ENCODE data around the gene CDC42SE1.
"Not testable (repeated sequence)": the region's sequence is repeated elsewhere in the genome, so short reads cannot be mapped to it uniquely, and the experiment has no call there.

CDC42SE1 gene

GRCh38 chr1:151104630-151105029 is 45.2 kb upstream of the CDC42SE1 start:
- Histone ChIP-seq H3K9me3 (ENCODE audit: control insufficient read depth, insufficient read depth, low read length) (no peaks in the 10 kb centered on the region), H3F3A (ENCODE audit: control insufficient read depth, insufficient read depth) (no peaks in the 10 kb centered on the region), H3K27me3 (ENCODE audit: control insufficient read depth, low read length) (no peaks in the 10 kb centered on the region), H3K4me3 (ENCODE audit: low read length) (no peak overlapping the region), H3K79me2 (ENCODE audit: control insufficient read depth, low read length) (no peaks in the 10 kb centered on the region), H3K36me3 (ENCODE audit: control insufficient read depth, low read length) (no peaks in the 10 kb centered on the region), H3K4me1 (ENCODE audit: control insufficient read depth, low read length) (no peaks in the 10 kb centered on the region), H3K4me2 (ENCODE audit: low read length) (no peak overlapping the region), H3K9me2 (replicated peaks; ENCODE audit: control insufficient read depth, low read length) (no peaks in the 10 kb centered on the region), H3K27ac (ENCODE audit: low read depth, low read length) (no peak overlapping the region), H4K20me1 (ENCODE audit: control insufficient read depth, insufficient read depth, low read depth, low read length) (no peaks in the 10 kb centered on the region)
- TF ChIP-seq EZH2phosphoT487 (IDR thresholded peaks at IDR 0.05; ENCODE audit: borderline replicate concordance, low read length) (no peak), CTCF (IDR thresholded peaks at IDR 0.05; ENCODE audit: low read depth, low read length, poor library complexity, severe bottlenecking) (no peak)

GRCh38 chr1:151098126-151098525 is 38.7 kb upstream of the CDC42SE1 start:
- Histone ChIP-seq H3F3A (ENCODE audit: control insufficient read depth, insufficient read depth) (no peaks in the 10 kb centered on the region), H4K20me1 (ENCODE audit: control insufficient read depth, insufficient read depth, low read depth, low read length) (no peaks in the 10 kb centered on the region), H3K27ac (ENCODE audit: low read depth, low read length) (no peak overlapping the region), H3K36me3 (ENCODE audit: control insufficient read depth, low read length) (no peaks in the 10 kb centered on the region), H3K27me3 (ENCODE audit: control insufficient read depth, low read length) (no peaks in the 10 kb centered on the region), H3K9me2 (replicated peaks; ENCODE audit: control insufficient read depth, low read length) (no peaks in the 10 kb centered on the region), H3K4me1 (ENCODE audit: control insufficient read depth, low read length) (no peaks in the 10 kb centered on the region), H3K9me3 (ENCODE audit: control insufficient read depth, insufficient read depth, low read length) (no peaks in the 10 kb centered on the region), H3K4me3 (ENCODE audit: low read length) (no peak overlapping the region), H3K79me2 (ENCODE audit: control insufficient read depth, low read length) (no peaks in the 10 kb centered on the region), H3K4me2 (ENCODE audit: low read length) (no peak overlapping the region)
- TF ChIP-seq CTCF (IDR thresholded peaks at IDR 0.05; ENCODE audit: low read depth, low read length, poor library complexity, severe bottlenecking) (no peak), EZH2phosphoT487 (IDR thresholded peaks at IDR 0.05; ENCODE audit: borderline replicate concordance, low read length) (no peak)

- not testable (repeated sequence) for H3K4me3 ChIP-seq (ENCODE audit: low read length)
These were observed 38.0 kb upstream of the CDC42SE1 start for GRCh38 chr1:151097426-151097825.

GRCh38 chr1:151085953-151086559 is 26.6 kb upstream of the CDC42SE1 start:
- peaks cover 8% of the 10 kb centered on the region for H3K4me1 ChIP-seq (ENCODE audit: control insufficient read depth, low read length)
- H3K9me2 ChIP-seq (replicated peaks; ENCODE audit: control insufficient read depth, low read length), result no peaks in the 10 kb centered on the region
- H3K4me3 ChIP-seq (ENCODE audit: low read length), result no peak overlapping the region
- no peaks in the 10 kb centered on the region for H3K79me2 ChIP-seq (ENCODE audit: control insufficient read depth, low read length)
- H3K4me2 ChIP-seq (ENCODE audit: low read length), result no peak overlapping the region
- H4K20me1 ChIP-seq (ENCODE audit: control insufficient read depth, insufficient read depth, low read depth, low read length), result no peaks in the 10 kb centered on the region
- no peaks in the 10 kb centered on the region for H3K9me3 ChIP-seq (ENCODE audit: control insufficient read depth, insufficient read depth, low read length)
- no peaks in the 10 kb centered on the region for H3F3A ChIP-seq (ENCODE audit: control insufficient read depth, insufficient read depth)
- TF ChIP-seq CTCF (IDR thresholded peaks at IDR 0.05; ENCODE audit: low read depth, low read length, poor library complexity, severe bottlenecking) (no peak), EZH2phosphoT487 (IDR thresholded peaks at IDR 0.05; ENCODE audit: borderline replicate concordance, low read length) (no peak)
- H3K36me3 ChIP-seq (ENCODE audit: control insufficient read depth, low read length), result no peaks in the 10 kb centered on the region
- no peak overlapping the region for H3K27ac ChIP-seq (ENCODE audit: low read depth, low read length)
- H3K27me3 ChIP-seq (ENCODE audit: control insufficient read depth, low read length), result no peaks in the 10 kb centered on the region

More at GRCh38 chr1:151097426-151097825, 38.0 kb upstream of the CDC42SE1 start:
- not testable (repeated sequence) for H3K27me3 ChIP-seq (ENCODE audit: control insufficient read depth, low read length); H3K36me3 ChIP-seq (ENCODE audit: control insufficient read depth, low read length); H3F3A ChIP-seq (ENCODE audit: control insufficient read depth, insufficient read depth); H3K4me1 ChIP-seq (ENCODE audit: control insufficient read depth, low read length); H3K9me3 ChIP-seq (ENCODE audit: control insufficient read depth, insufficient read depth, low read length); H3K79me2 ChIP-seq (ENCODE audit: control insufficient read depth, low read length); H4K20me1 ChIP-seq (ENCODE audit: control insufficient read depth, insufficient read depth, low read depth, low read length); H3K27ac ChIP-seq (ENCODE audit: low read depth, low read length); H3K4me2 ChIP-seq (ENCODE audit: low read length); H3K9me2 ChIP-seq (replicated peaks; ENCODE audit: control insufficient read depth, low read length)

Measured in DOHH2 (cell line).